NCI-H526 treated with DMSO at 0.1 percent for 48 hours (cell line): Measurements from ENCODE around the gene TRMT1.

ENCODE experiments used
- DNase-seq: peaks from one replicate; lab custom pipeline; 2025; lab: John Stamatoyannopoulos, UW

TRMT1 gene

DNA sequence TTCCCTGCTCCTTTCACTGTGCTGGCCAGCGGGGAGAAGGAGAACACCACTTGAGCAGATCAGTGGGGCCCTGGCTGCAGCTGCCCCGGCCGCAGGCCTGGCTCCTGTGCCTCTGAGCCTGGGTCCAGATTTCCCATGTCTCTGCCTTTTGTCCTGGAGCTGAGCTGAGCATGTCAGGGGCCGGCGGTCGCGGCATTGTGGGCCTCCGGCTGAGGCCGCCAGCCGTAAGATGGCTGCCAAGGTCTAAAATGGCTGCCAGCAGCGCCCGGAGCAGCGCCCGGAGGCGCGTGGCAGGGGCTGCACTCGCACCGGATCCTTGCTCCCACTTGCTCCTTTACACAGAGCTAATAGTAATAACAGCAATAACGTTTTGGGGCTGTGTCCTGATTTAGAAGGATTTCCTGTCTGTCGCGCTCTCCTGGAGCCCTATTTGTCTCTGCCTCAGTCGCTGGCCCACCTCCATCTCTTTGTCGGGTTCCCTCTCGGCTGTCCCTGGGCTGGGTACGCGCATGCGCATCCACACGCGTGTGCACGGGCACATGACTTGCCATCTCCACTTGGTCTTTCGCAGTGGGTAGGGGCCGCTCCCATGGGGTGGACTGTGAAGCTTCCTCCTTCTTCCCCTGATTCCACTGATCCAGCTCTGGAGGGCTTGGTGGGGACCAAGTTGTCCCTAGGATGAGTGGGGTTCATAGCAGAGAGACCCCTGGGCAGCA, 46.0 kb downstream of the TRMT1 start:
- no peak for DNase-seq

DNA sequence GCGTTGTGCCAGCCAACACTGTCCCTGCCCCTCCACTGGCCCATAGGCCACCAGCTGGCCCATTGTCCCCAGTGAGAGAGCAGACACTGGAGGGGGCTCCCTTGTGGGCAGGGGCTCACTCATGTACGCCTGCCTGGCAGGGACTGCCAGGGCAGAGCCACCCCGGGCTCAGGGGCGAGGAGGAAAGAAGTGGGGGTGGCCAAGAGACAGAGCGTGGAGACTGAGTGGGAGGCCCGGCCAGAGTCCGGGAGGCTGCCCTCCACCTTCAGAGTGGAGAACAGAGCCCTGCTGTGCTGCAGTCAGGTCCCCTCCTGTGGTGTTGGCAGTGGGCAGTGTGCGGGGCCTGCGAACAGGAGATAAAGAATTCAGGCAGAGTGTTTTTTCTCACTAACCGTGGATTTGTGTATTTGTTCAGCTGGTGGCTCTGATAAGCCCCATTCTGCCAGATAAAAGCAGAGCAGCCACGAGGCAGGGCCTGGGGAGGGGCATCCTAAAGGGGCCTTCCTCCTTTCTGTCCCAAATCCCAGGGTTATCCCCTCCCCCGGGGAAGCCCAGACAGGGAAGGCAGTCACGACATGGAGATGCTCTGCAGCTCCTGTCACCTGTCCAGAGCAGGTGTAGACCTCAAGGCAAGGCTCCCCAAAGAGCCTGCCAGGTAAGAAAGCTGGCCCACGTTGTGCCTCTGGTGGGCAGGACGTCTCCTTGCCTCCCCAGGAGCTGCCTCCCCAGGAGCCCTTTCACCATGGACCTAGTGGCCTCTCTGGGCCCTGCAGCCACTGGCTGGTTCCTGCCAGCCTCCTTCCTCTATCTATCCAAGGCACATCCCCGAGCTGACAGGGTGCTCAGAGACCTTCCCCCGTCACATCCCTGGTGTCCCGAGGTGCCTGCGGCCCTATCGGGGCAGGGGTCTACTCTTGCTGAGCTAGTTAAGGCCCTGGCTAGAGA, 46.9 kb downstream of the TRMT1 start:
- no peak for DNase-seq

DNA sequence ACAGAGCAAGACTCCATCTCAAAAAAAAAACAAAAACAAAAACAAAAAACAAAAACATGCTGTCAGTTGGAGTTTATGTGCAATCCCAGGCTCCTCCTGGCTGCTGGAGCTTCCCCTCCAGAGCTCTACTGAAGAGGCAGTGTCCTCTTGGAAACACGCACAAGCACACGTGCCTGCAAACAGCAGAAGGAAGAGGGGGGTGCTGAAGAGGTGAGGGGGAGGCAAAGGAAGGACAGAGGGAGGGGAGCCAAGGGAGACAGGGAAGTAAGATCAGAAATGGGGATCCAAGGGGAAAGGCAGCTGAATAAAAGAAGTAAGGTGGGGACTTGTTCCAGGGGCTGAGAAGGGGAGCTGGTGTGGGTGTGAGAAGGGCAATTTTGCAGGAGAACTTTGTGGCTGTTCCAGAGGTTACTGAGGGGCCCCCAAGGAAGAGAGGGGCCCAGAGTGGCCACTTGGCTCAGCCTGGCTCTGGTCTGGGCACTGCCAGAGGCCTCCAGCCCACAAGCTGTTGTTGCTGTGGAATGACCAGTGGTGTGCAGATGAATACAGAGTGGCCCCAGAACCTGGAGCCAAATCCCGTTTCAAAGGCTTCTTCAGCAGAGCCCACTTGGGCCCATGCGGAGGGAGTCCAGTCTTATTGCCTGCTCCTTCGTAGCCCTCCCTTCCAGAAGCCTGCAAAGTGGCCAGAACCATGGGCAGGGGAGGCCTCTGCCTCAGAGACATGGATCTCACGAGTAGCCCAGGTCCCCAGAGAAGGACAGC, 48.3 kb downstream of the TRMT1 start:
- no peak for DNase-seq

GRCh38 chr19:13066933-13067807, 49.4 kb downstream of the TRMT1 start:
- DNase-seq = no peak

GRCh38 chr19:13066226-13066625, 50.3 kb downstream of the TRMT1 start:
- no peak for DNase-seq

DNA sequence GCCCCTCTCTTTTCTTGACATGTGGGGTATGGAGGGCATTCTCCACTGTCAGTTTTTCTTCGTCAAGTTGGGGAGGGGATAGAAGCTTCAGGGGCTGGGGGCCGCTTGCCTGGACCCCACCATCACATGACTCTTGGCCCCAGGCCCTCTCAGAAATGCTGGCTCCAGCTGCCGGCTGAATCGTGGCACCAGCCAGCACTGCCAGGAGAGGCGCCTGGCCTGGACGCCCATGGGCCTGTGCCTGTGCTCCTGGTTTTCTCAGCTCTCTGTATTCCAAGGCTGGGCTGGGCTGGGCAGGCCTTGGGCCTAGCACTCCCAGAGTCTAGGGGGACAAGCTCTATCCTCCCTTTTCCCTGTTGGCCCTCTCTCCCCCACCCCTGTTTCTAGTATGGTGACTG, 52.4 kb downstream of the TRMT1 start:
- no peak for DNase-seq

DNA sequence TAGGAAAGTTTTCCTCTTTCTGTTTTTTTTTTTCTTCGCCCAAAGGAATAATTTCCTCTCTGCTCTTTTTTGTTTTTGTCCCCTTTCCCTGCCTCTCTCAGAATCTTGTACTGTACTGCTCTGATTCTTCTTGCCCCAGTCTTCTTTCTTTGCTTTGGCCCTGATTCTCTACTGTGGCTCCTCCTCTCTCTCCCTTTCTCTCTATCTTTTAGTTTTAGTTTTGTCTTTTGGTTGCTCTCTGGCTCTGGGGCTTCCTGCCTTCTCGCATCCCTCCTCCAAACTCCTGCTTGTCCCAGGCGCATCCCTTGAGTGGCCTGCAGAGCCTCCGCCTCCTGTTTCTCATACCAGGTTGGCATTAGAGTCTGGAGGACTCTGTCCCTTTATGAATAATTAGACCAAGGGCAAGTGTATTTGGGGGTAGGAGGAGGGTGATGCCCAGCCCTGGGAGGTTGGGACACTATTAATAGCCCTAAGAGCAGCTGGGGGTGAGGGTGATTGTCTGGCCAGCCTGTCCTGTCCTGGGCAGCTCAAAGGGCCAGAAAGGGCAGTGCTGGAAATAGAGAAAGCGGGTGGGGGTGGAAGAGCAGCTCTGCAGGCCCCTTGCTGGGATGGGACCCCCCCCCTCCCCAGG, 53.0 kb downstream of the TRMT1 start:
- DNase-seq = no peak

DNA sequence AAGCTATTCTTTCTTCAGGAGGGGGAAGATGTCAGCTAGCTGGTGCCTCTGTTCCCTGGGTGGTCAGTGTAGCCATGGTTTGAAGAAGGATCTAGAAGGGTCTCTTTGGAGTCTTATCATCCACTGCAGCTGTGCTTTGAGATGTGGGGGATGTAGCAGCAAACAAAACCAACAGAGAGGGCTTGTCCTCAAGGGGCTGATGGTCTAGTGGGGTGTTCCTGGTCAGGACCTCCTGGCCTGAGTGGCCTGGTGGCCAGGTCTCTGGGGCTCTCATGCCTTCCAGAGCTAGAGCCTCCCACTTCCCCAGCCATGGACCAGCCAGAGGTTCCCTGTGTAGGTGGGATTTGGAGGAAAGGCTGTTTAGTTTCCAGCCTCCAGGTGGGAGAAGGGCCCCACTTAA, 54.2 kb downstream of the TRMT1 start:
- DNase-seq = no peak

- DNase-seq = peak; percentile 34
Observed at GRCh38 chr19:13060964-13061927, 55.3 kb downstream of the TRMT1 start.

DNA sequence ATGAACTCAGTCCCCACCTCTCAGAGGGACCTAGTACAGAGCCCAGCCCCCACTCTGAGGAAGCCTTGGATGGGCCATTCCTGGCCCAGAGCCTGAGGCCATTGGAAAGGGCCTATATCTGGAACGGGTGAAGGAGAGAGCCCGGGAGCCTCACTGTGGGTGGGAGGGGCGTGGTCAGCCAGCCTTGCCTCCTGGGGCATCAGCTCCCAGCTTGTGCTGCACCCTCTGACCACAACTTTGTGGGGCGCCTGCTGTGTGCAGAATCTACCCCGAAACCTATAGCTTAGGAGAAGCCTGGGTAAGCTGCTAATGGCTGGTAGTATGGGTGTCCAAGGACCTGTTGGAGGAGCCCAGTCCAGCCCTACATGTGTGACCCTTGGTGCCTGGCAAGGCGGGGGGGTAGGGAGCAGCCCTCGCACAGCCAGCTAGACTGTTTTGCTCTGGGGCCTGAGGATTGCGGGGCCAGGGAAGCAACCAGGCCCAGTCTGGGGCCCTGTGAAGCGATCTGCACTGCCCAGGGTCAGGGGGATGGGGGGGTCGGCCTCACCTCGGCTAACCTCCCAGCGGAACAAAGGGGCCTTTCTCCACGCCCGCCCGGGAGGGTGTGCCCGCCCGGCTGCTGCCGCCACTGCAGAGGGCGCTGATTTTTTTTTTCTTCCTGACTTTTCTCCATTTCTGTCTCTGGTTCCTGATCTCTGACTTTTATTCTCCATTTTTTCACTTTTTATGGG, 56.1 kb downstream of the TRMT1 start:
- DNase-seq = no peak

DNA sequence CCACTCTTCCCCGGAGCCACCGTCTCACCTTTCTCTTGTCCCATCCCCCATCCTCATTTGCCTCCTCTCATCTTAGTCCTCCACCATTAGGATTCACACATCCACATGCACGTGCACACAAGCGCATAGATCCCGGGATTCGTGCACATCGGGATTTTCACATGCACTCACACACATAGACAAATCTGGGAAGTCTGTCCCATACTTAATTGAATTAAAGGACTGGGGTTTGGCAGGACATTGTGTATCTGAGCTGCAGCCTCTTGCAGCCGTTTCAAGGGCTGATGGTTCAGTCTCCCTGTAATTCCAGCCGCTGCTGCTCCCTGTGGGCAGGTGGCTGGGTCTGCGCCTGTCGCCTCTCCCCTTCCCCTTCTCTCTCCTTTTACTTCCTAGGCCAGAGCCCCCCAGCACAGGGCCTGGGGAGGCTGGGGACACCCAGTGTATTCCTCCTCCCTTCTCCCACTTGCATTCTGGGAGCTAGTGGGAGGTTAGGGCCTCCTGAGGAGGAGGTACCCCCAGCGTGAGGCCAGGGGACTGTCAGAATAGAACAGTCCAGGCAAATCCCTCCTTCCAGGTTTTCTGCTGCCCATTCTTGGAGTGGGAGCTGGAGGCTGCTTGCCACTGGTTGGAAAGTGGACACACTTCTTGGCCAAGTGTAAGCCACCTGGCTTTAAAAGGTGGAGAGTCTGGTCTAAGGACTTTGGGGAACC, 57.4 kb downstream of the TRMT1 start:
- no peak for DNase-seq

GRCh38 chr19:13057744-13058143, 58.8 kb downstream of the TRMT1 start:
- DNase-seq = no peak

DNA sequence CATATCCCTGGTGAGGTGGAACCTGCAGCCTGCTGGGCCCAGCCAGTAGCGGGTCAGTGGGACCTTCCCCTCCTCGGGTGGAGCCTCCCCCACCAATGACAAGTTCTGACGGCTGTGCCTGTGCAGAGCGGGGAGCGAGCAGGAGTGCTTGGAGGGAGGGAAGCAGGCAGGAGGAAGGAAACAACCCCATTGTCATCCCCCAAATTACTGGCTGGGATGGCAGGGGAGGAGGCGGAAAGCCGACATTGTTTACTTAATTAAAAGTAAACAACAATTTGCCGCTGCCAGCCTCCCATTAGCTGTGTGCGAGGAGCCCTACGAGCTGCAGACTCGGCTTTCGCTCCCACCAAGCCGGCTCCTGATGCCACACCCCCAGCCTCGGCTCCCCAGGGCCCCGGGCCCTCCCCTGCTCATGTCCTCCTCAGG, 59.4 kb downstream of the TRMT1 start:
- DNase-seq = peak; percentile 27

DNA sequence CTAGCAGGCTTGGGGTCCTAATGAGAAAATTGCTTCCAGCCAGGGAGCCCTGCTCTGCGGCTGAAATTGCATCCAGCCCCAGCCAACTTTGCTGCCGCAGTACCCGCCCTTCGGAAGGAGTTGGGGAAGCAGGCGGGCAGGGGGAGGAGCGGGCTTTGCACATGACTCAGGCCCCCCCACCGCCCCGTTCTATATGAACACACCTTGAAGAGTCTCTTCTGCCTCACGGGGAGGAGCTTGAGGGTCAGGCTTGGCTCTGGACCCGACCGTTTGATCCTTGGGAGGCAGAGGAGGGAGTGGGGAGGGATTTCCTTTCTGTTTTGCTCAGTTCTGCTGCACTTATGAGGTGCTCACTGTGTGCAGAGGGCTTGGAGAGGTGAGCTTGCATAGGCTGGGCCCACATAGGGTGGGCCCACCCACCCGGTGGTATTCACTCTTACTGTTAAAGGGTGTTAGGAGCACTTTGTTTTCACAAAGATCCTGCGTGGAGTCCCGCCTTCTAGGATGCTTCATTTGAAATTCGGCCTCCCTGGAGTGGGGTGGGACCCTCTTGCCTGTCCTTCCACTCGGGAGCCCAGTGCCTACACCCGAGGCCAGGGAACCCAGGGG, 60.4 kb downstream of the TRMT1 start:
- DNase-seq = no peak

DNA sequence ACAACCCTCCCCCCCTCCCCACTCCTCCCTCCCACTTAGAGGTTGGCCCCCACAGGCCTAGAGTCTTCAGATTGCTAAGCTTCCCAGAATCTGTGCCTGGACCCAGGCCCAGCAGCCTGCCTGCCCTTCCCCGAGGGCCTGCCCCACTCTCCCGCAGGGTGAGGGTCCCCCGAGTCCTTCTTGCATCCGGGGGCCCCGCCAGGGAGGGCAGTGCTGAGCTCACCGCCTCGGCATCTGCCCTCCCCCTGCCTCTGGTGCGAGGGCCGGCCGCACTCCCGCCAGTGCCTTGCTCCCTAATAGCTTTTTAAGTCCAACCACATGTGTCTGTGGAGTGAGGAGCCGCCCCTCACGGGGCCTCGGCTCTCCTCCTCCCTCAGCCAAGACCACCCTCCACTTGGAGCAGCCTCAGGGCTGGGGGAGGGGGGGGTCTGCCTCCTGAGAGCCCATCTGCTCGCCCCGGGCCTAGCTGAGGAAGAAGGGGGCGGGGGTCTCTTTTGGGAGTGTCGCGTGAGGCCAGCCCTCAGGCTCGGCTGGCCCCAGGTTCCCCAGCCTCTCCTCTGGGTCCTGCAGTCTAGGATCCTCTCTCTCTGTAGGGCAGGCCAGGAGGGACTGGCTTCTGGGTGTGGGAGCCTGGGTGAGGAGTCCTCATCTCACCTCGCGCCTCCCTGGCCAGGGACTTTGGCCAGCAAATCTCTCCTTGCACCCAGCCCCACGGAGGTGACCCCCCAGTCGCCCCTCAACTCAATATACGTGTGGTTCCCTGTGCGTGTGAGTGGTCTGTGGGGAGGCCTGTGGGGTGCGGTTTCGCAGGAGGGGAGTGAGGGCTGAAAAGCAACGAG, 61.1 kb downstream of the TRMT1 start:
- no peak for DNase-seq
